ENCODE data around the gene LAIR1. TPM values are rescaled to one million over a fixed set of nuclear protein-coding genes. Genes with fewer than 3 reads are reported as not detected.

The LAIR1 gene
- total RNA-seq, 1 donor from 2014 or later: 10.8 TPM

DNA sequence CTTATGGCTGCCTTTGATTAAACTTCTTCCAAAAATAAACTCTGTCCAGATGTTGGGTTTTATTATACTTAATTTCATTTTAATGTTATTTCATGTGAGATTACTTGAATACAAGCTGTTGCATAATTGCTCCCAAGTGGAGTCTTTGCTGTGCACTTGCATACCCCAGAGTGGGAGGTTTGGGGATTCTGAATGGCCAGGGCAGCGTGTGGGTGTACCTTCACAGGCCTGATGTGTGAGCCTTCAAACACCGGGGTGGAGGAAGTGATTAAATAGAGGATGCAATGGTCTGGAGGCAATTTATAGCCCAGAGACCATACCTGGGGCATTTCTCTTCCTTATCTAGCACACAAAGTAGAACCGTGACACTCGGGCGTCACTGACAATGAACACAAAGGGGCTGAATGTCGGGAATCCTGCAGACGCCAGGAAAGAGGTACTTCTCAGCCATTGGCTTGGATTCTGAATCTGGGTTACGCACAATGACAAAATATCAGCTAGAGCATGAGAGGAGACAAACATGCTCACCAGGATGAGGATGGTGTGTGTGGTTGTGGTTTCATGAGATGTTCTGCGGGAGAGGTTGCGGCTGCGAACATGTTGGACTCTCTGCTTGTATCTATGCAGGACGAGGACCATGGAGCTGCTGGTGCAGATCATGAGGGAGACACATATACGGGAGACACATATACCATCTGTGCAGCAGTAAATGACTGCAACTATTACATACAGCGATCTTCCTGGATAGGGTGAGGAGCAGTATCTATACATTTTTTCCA, 44.6 kb downstream of the LAIR1 start:
- H3K9me3 Mint-ChIP-seq: no peaks in the 10 kb centered on the region
- H3K4me3 Mint-ChIP-seq (ENCODE audit: low read depth): no peak overlapping the region
- no peak for DNase-seq (ENCODE audit: low spot score)
- intact Hi-C loops (cut with micrococcal nuclease): no loop called here
- H3K27ac Mint-ChIP-seq: no peak overlapping the region
- H3K4me1 Mint-ChIP-seq (ENCODE audit: low read depth): peaks cover 6% of the 10 kb centered on the region
- H3K27me3 Mint-ChIP-seq (ENCODE audit: low read depth): peaks cover 22% of the 10 kb centered on the region
- no peaks in the 10 kb centered on the region for H3K36me3 Mint-ChIP-seq (ENCODE audit: low read depth)

DNA sequence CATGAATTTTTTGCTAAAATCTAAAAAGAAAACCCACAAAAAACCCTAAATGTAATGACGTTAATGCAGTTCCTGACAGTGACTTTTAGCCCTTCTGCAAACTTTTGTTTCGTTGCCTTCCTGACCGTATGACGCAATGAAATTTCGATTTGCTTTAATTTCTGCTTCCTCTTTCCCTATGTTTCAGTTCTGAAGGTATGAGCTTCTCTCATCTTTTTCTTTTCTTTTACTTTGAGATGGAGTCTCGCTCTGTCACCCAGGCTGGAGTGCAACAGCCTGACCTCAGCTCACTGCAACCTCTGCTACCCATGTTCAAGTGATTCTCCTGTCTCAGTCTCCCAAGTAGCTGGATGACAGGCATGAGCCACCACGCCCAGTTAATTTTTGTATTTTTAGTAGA, 45.7 kb downstream of the LAIR1 start:
- intact Hi-C loops (cut with micrococcal nuclease): no loop called here
- H3K36me3 Mint-ChIP-seq (ENCODE audit: low read depth): no peaks in the 10 kb centered on the region
- no peak overlapping the region for H3K4me3 Mint-ChIP-seq (ENCODE audit: low read depth)
- no peak overlapping the region for H3K27ac Mint-ChIP-seq
- H3K27me3 Mint-ChIP-seq (ENCODE audit: low read depth): peaks cover 17% of the 10 kb centered on the region
- peaks cover 6% of the 10 kb centered on the region for H3K4me1 Mint-ChIP-seq (ENCODE audit: low read depth)
- H3K9me3 Mint-ChIP-seq: no peaks in the 10 kb centered on the region
- DNase-seq (ENCODE audit: low spot score): no peak

GRCh38 chr19:54317965-54318240, 46.8 kb downstream of the LAIR1 start:
- intact Hi-C loops (cut with micrococcal nuclease): no loop called here
- DNase-seq (ENCODE audit: low spot score): no peak
- Mint-ChIP-seq H3K36me3 (ENCODE audit: low read depth) (no peaks in the 10 kb centered on the region), H3K9me3 (no peaks in the 10 kb centered on the region), H3K4me3 (ENCODE audit: low read depth) (no peak overlapping the region), H3K4me1 (ENCODE audit: low read depth) (peaks cover 6% of the 10 kb centered on the region), H3K27ac (no peak overlapping the region), H3K27me3 (ENCODE audit: low read depth) (peaks cover 25% of the 10 kb centered on the region)

DNA sequence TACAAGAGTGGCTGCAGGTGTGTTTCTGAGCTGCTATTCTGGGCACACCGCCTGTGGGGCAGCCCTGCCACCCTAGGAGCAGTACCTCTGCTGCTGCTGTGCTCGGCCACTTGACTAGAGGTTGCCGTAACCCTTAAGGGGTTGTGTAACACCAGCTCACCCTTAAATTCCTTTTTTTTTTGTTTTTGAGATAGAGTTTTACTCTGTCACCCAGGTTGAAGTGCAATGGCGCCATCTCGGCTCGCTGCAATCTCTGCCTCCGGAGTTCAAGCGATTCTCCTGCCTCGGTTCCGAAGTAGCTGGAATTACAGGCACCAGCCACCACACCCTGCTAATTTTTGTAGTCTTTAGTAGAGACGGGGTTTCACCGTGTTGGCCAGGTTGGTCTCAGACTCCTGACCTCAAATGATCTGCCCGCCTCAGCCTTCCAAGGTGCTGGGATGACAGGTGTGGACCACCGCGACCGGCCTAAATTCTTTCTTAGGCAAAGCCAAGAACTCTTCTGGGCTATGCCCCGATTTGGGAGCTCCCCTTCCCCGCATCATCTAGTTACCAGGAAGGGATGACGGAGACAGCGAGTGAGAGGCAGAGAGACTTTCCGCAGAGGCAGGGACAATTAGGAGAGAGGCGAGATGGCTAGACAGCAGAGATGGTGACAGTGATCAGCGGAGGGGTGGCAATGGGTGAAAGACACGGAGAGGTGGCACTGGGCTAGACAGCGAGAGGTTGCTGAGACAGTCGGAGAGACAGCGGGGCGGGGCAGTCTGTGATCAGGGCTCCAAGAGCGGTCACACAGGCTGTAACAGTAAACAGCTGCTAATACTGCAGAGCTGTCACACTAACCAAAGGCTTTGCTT, 47.4 kb downstream of the LAIR1 start:
- H3K27me3 Mint-ChIP-seq (ENCODE audit: low read depth): peaks cover 29% of the 10 kb centered on the region
- H3K9me3 Mint-ChIP-seq: no peaks in the 10 kb centered on the region
- intact Hi-C loops (cut with micrococcal nuclease): no loop called here
- H3K4me1 Mint-ChIP-seq (ENCODE audit: low read depth): peaks cover 6% of the 10 kb centered on the region
- H3K4me3 Mint-ChIP-seq (ENCODE audit: low read depth): no peak overlapping the region
- DNase-seq (ENCODE audit: low spot score): no peak
- H3K27ac Mint-ChIP-seq: no peak overlapping the region
- no peaks in the 10 kb centered on the region for H3K36me3 Mint-ChIP-seq (ENCODE audit: low read depth)

DNA sequence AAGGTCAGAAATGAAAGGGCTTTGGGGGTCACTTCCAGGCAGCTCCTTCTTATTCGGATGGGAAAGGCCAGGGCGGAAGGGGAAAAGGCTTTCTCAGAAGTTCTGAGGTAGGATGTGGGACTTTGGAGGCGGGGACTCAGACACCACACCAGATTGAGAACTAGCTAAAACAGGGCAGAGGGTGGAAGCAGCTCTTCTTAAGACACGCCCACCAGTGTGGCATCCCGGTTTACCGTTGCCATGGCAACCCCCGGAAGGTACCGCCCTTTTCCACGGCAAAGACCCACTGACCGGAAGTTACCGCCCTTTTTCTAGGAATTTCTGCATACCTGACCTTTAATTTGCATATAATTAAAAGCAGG, 48.0 kb downstream of the LAIR1 start:
- Mint-ChIP-seq H3K36me3 (ENCODE audit: low read depth) (no peaks in the 10 kb centered on the region), H3K4me3 (ENCODE audit: low read depth) (no peak overlapping the region), H3K4me1 (ENCODE audit: low read depth) (peaks cover 6% of the 10 kb centered on the region), H3K27ac (no peak overlapping the region), H3K9me3 (no peaks in the 10 kb centered on the region), H3K27me3 (ENCODE audit: low read depth) (peaks cover 28% of the 10 kb centered on the region)
- intact Hi-C loops (cut with micrococcal nuclease): no loop called here
- no peak for DNase-seq (ENCODE audit: low spot score)

DNA sequence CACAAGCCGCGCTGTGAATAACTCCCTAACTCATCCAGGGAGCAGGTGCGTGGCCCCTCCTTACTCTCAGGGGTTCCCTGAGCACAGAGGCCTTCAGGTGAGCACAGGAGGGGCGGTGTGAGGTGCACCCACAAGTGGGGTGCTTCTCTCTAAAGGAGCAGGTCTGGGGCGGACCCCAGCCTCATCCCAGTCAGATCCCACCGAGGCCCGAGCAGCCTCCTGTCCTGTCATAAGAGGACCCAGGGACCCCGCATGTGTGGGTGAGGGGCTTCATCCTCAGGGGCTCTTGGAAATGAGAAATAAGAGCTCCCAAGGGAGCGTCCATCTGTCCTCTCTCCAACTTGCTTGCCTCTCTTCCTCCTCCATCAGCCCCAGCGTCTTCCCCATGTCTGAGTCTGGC, 48.8 kb downstream of the LAIR1 start:
- Mint-ChIP-seq H3K9me3 (no peaks in the 10 kb centered on the region), H3K4me1 (ENCODE audit: low read depth) (peaks cover 6% of the 10 kb centered on the region), H3K4me3 (ENCODE audit: low read depth) (no peak overlapping the region), H3K36me3 (ENCODE audit: low read depth) (no peaks in the 10 kb centered on the region), H3K27me3 (ENCODE audit: low read depth) (peaks cover 25% of the 10 kb centered on the region), H3K27ac (no peak overlapping the region)
- intact Hi-C loops (cut with micrococcal nuclease): no loop called here
- no peak for DNase-seq (ENCODE audit: low spot score)

- intact Hi-C loops (cut with micrococcal nuclease): no loop called here
- Mint-ChIP-seq H3K27ac (no peak within 1 kb of the TSS), H3K4me3 (ENCODE audit: low read depth) (no peak within 1 kb of the TSS), H3K27me3 (ENCODE audit: low read depth) (peaks cover 16% of the 10 kb centered on the region), H3K36me3 (ENCODE audit: low read depth) (no peaks in the 10 kb centered on the region), H3K4me1 (ENCODE audit: low read depth) (peaks cover 6% of the 10 kb centered on the region), H3K9me3 (no peaks in the 10 kb centered on the region)
- DNase-seq (ENCODE audit: low spot score): no peak
Observed at GRCh38 chr19:54312436-54313377, 52.0 kb downstream of the LAIR1 start, which contains the start of gene LILRA5. Gene LILRA5 (minus strand): TSS chr19:54313166. CDS start chr19:54313019, 147 bp downstream.

- intact Hi-C loops (cut with micrococcal nuclease): no loop called here
- Mint-ChIP-seq H3K4me1 (ENCODE audit: low read depth) (peaks cover 6% of the 10 kb centered on the region), H3K9me3 (no peaks in the 10 kb centered on the region), H3K36me3 (ENCODE audit: low read depth) (no peaks in the 10 kb centered on the region), H3K4me3 (ENCODE audit: low read depth) (no peak overlapping the region), H3K27me3 (ENCODE audit: low read depth) (peaks cover 16% of the 10 kb centered on the region), H3K27ac (no peak overlapping the region)
- DNase-seq (ENCODE audit: low spot score): no peak
Observed at GRCh38 chr19:54312011-54312410, 52.7 kb downstream of the LAIR1 start.

DNA sequence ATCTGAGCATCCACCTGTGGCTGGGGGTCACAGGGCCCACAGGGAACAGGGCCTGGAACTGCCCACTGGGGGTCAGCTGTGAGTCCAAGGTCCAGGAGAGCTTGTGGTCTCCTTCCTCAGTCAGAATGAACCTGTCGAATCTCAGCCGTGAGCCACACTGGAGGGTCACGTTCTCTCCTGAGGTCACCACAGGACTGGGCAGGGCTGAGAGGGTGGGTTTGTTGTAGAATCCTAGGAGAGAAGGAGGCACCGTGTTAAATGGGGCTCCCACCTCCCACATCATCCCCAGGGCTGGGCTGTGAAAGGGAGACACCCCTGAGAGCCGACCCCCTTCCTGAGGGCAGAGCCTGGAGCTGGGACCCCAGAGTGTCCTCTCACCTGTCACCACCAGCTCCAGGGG, 53.2 kb downstream of the LAIR1 start:
- Mint-ChIP-seq H3K9me3 (no peaks in the 10 kb centered on the region), H3K27ac (no peak overlapping the region), H3K27me3 (ENCODE audit: low read depth) (peaks cover 16% of the 10 kb centered on the region), H3K4me1 (ENCODE audit: low read depth) (peaks cover 3% of the 10 kb centered on the region), H3K36me3 (ENCODE audit: low read depth) (no peaks in the 10 kb centered on the region), H3K4me3 (ENCODE audit: low read depth) (no peak overlapping the region)
- no peak for DNase-seq (ENCODE audit: low spot score)
- intact Hi-C loops (cut with micrococcal nuclease): no loop called here

- no peaks in the 10 kb centered on the region for H3K4me1 Mint-ChIP-seq (ENCODE audit: low read depth)
- no peaks in the 10 kb centered on the region for H3K9me3 Mint-ChIP-seq
- no peaks in the 10 kb centered on the region for H3K36me3 Mint-ChIP-seq (ENCODE audit: low read depth)
- no peak for DNase-seq (ENCODE audit: low spot score)
- peaks cover 16% of the 10 kb centered on the region for H3K27me3 Mint-ChIP-seq (ENCODE audit: low read depth)
- no peak overlapping the region for H3K4me3 Mint-ChIP-seq (ENCODE audit: low read depth)
- intact Hi-C loops (cut with micrococcal nuclease): no loop called here
- no peak overlapping the region for H3K27ac Mint-ChIP-seq
Observed at GRCh38 chr19:54310543-54310942, 54.2 kb downstream of the LAIR1 start.

DNA sequence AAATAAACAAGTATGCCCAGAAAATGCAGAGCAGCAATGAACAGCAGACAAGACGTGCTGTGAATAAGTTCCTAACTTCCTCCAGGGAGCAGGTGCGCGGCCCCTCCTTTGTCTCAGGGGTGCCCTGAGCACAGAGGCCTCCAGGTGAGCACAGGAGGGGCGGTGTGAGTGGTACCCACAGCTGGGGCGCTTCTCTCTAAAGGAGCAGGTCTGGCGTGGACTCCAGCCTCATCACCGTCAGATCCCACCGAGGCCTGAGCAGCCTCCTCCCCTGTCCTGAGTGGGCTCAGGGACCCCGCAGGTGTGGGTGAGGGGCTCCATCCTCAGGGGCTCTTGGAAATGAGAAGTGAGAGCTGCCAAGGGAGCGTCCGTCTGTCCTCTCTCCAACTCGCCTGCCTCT, 54.9 kb downstream of the LAIR1 start:
- no peaks in the 10 kb centered on the region for H3K9me3 Mint-ChIP-seq
- no peak overlapping the region for H3K4me3 Mint-ChIP-seq (ENCODE audit: low read depth)
- H3K36me3 Mint-ChIP-seq (ENCODE audit: low read depth): no peaks in the 10 kb centered on the region
- intact Hi-C loops (cut with micrococcal nuclease): no loop called here
- no peak overlapping the region for H3K27ac Mint-ChIP-seq
- H3K4me1 Mint-ChIP-seq (ENCODE audit: low read depth): peaks cover 4% of the 10 kb centered on the region
- H3K27me3 Mint-ChIP-seq (ENCODE audit: low read depth): peaks cover 16% of the 10 kb centered on the region
- DNase-seq (ENCODE audit: low spot score): no peak

- DNase-seq (ENCODE audit: low spot score): no peak
- no peak overlapping the region for H3K27ac Mint-ChIP-seq
- intact Hi-C loops (cut with micrococcal nuclease): no loop called here
- H3K27me3 Mint-ChIP-seq (ENCODE audit: low read depth): peaks cover 4% of the 10 kb centered on the region
- H3K4me1 Mint-ChIP-seq (ENCODE audit: low read depth): peaks cover 15% of the 10 kb centered on the region
- no peaks in the 10 kb centered on the region for H3K36me3 Mint-ChIP-seq (ENCODE audit: low read depth)
- H3K9me3 Mint-ChIP-seq: no peaks in the 10 kb centered on the region
- no peak overlapping the region for H3K4me3 Mint-ChIP-seq (ENCODE audit: low read depth)
Observed at GRCh38 chr19:54307389-54308020, 57.2 kb downstream of the LAIR1 start.

Measured in activated T-helper 2 cell treated with anti-CD3 and anti-CD28 coated beads, Interferon-gamma antibody, Interleukin-2, Interleukin-4, amounts not matched to agents 10 μg/mL and 5 μg/mL and 100 μg/mL, durations not matched to agents 14 hours and 24 hours and 36 hours (primary cell).